SK-N-SH (cell line): Measurements from ENCODE around the gene ULK1. TPM values are rescaled to one million over a fixed set of nuclear protein-coding genes. Genes with fewer than 3 reads are reported as not detected.
A peak's percentile ranks its signal among the peaks of the same experiment; 100 is the strongest.
"Not testable (repeated sequence)": the region's sequence is repeated elsewhere in the genome, so short reads cannot be mapped to it uniquely, and the experiment has no call there.

ENCODE experiments used
- CTCF ChIA-PET: fragments of 300-600, 350-600 bp; formaldehyde crosslinking; extraction: SDS; loops from one replicate; lab custom pipeline; 2021; lab: Yijun Ruan, JAX
- POLR2A ChIA-PET: fragments of 350-600 bp; sonication (Branson Sonifier 250); formaldehyde crosslinking; extraction: SDS; loops from one replicate; lab custom pipeline; 2020; ENCODE audit warnings: antibody characterized with exemption, inconsistent platforms; lab: Yijun Ruan, JAX
- DNase-seq: peaks from one replicate; pipeline ENCODE4 v3.0.0; 2012
- H2AFZ ChIP-seq: fragments of 200-600 bp; sonication (generic); 2 replicates; pipeline ENCODE4 v1.8.1; 2016; ENCODE audit warnings: antibody characterized with exemption, mild to moderate bottlenecking, low read depth
- H3F3A ChIP-seq: fragments of 200-600 bp; sonication (generic); replicated peaks from 2 replicates; pipeline ENCODE3; 2016; ENCODE audit warnings: antibody characterized with exemption, mild to moderate bottlenecking; ENCODE audit not compliant: insufficient read depth
- H3K27ac ChIP-seq, 2 experiments: fragments of 200-500 bp in 1 of 2; fragments of 200-600 bp in 1 of 2; sonication (Bioruptor generic) in 1 of 2; sonication (generic), shearing (Covaris generic) in 1 of 2; 2 replicates each; pipeline versions ENCODE4 v1.5.1 to v1.6.1; 2014 to 2016; ENCODE audit warnings: low read depth in 2 of 2, inconsistent platforms in 1 of 2, low read length in 1 of 2, mild to moderate bottlenecking in 1 of 2, mixed read lengths in 1 of 2
- H3K27me3 ChIP-seq: fragments of 200-600 bp; sonication (generic), shearing (Covaris generic); 2 replicates; pipeline ENCODE4 v1.6.1; 2016; ENCODE audit warnings: mixed run types; ENCODE audit not compliant: insufficient read depth
- H3K36me3 ChIP-seq, 2 experiments: fragments of 200-500 bp in 1 of 2; fragments of 200-600 bp in 1 of 2; sonication (Bioruptor generic) in 1 of 2; sonication (generic) in 1 of 2; replicated peaks in 1 of 2; 2 replicates each; pipeline versions ENCODE3 to v1.5.1; 2014 to 2016; ENCODE audit warnings: low read length in 1 of 2, mild to moderate bottlenecking in 1 of 2; ENCODE audit not compliant: insufficient read depth in 2 of 2, control insufficient read depth in 1 of 2
- H3K4me1 ChIP-seq, 2 experiments: fragments of 200-500 bp in 1 of 2; fragments of 200-600 bp in 1 of 2; sonication (Bioruptor generic) in 1 of 2; sonication (generic), shearing (Covaris generic) in 1 of 2; 2 replicates each; pipeline versions ENCODE4 v1.5.1 to v1.6.1; 2014 to 2016; ENCODE audit warnings: low read depth in 1 of 2, low read length in 1 of 2, mixed run types in 1 of 2; ENCODE audit not compliant: insufficient read depth in 2 of 2, control insufficient read depth in 1 of 2
- H3K4me2 ChIP-seq: fragments of 200-600 bp; sonication (generic), shearing (Covaris generic); 2 replicates; pipeline ENCODE4 v1.6.1; 2017; ENCODE audit warnings: mixed run types
- H3K4me3 ChIP-seq, 2 experiments: fragments of 200-500 bp in 1 of 2; fragments of 200-600 bp in 1 of 2; sonication (Bioruptor generic) in 1 of 2; sonication (generic), shearing (Covaris generic) in 1 of 2; 2 replicates each; pipeline versions ENCODE4 v1.5.1 to v1.8.1; 2014 to 2016; ENCODE audit warnings: low read depth in 2 of 2, inconsistent platforms in 1 of 2, low read length in 1 of 2, mild to moderate bottlenecking in 1 of 2, mixed read lengths in 1 of 2, moderate library complexity in 1 of 2
- H3K79me2 ChIP-seq: fragments of 200-600 bp; sonication (generic); 2 replicates; pipeline ENCODE4 v1.8.1; 2017; ENCODE audit warnings: mild to moderate bottlenecking; ENCODE audit not compliant: insufficient read depth
- H3K9ac ChIP-seq: fragments of 200-600 bp; sonication (generic); 2 replicates; pipeline ENCODE4 v1.6.1; 2017; ENCODE audit warnings: mixed run types
- H3K9me2 ChIP-seq: fragments of 200-600 bp; sonication (generic); 2 replicates; pipeline ENCODE4 v1.6.1; 2017; ENCODE audit warnings: mixed run types
- H3K9me3 ChIP-seq: fragments of 200-600 bp; sonication (generic); 2 replicates; pipeline ENCODE4 v1.6.1; 2017; ENCODE audit warnings: mixed run types, mild to moderate bottlenecking, moderate library complexity
- H4K20me1 ChIP-seq: fragments of 200-600 bp; sonication (generic); 2 replicates; pipeline ENCODE4 v1.6.1; 2017; ENCODE audit warnings: mild to moderate bottlenecking, mixed run types; ENCODE audit not compliant: insufficient read depth
- CHD2 ChIP-seq: fragments of 150-350 bp; IDR thresholded peaks from 2 replicates; pipeline ENCODE4 v1.6.1; 2018; ENCODE audit warnings: low read length; ENCODE audit not compliant: partially characterized antibody
- CTCF ChIP-seq: fragments of 200-600 bp; sonication (generic); IDR thresholded peaks from 2 replicates; pipeline ENCODE4 v1.6.1; 2017; ENCODE audit warnings: antibody characterized with exemption, mild to moderate bottlenecking, moderate library complexity
- ELF1 ChIP-seq: IDR thresholded peaks from 2 replicates; pipeline ENCODE4 v1.4.0; 2012
- EZH2phosphoT487 ChIP-seq: fragments of 200-600 bp; sonication (generic); IDR thresholded peaks from 2 replicates; pipeline ENCODE4 v1.6.1; 2017; ENCODE audit warnings: low read depth, mixed run types, mild to moderate bottlenecking, antibody characterized with exemption, moderate library complexity, borderline replicate concordance
- FOSL2 ChIP-seq: IDR thresholded peaks from 2 replicates; pipeline ENCODE4 v1.4.0; 2012; ENCODE audit warnings: low read depth, mild to moderate bottlenecking, moderate library complexity, borderline replicate concordance
- FOXJ3 ChIP-seq: sonication (generic); formaldehyde crosslinking; IDR thresholded peaks from 2 replicates; pipeline ENCODE4 v1.5.1; 2020; ENCODE audit warnings: mild to moderate bottlenecking, missing genetic modification reagents
- FOXM1 ChIP-seq: IDR thresholded peaks from 2 replicates; pipeline ENCODE4 v1.4.0; 2012; ENCODE audit warnings: low read depth, mild to moderate bottlenecking
- GABPA ChIP-seq: IDR thresholded peaks from 2 replicates; pipeline ENCODE4 v1.4.0; 2012; ENCODE audit warnings: low read depth, mild to moderate bottlenecking
- GATA2 ChIP-seq: sonication (generic); formaldehyde crosslinking; IDR thresholded peaks from 2 replicates; pipeline ENCODE4 v1.5.0; 2020; ENCODE audit warnings: mild to moderate bottlenecking, missing genetic modification reagents
- JUND ChIP-seq: IDR thresholded peaks from 2 replicates; pipeline ENCODE4 v1.4.0; 2012
- MXI1 ChIP-seq: IDR thresholded peaks from 2 replicates; pipeline ENCODE4 v1.6.1; 2012; ENCODE audit warnings: mild to moderate bottlenecking, low read depth, low read length, improper control_type of control experiment
- NRF1 ChIP-seq: IDR thresholded peaks from 2 replicates; pipeline ENCODE4 v1.6.1; 2012; ENCODE audit warnings: low read depth, mild to moderate bottlenecking, low read length
- PBX3 ChIP-seq: IDR thresholded peaks from 2 replicates; pipeline ENCODE4; 2012
- REST ChIP-seq: IDR thresholded peaks from 2 replicates; pipeline ENCODE4 v1.6.1; 2012; ENCODE audit warnings: mild to moderate bottlenecking, low read depth, low read length, moderate library complexity
- RXRA ChIP-seq: IDR thresholded peaks from 2 replicates; pipeline ENCODE4 v1.4.0; 2012; ENCODE audit warnings: low read depth, mild to moderate bottlenecking, borderline replicate concordance
- TAF1 ChIP-seq: IDR thresholded peaks from 2 replicates; pipeline ENCODE4 v1.6.1; 2012; ENCODE audit warnings: low read depth, mild to moderate bottlenecking, low read length, moderate library complexity, borderline replicate concordance
- TCF12 ChIP-seq: IDR thresholded peaks from 2 replicates; pipeline ENCODE4 v1.4.0; 2012
- TEAD4 ChIP-seq: IDR thresholded peaks from 2 replicates; pipeline ENCODE4 v1.4.0; 2012; ENCODE audit warnings: mild to moderate bottlenecking, borderline replicate concordance; ENCODE audit not compliant: insufficient read depth
- WGBS: methylation state at CpG from one replicate; pipeline ENCODE4 v1.1.6; 2017; ENCODE audit warnings: low lambda C conversion rate; 5-methylcytosine and 5-hydroxymethylcytosine counted together
- polyA plus RNA-seq, 3 experiments: library from polyadenylated mRNA; depleted of rRNA; stranded (reverse); fragments of >200 nt; gene quantifications; 2 replicates each; pipeline ENCODE4 v1.2.3, GENCODE V29; 2012

The ULK1 gene
- polyA plus RNA-seq, 1 of the 3 experiments (the other 2 are of a cell fraction), result 10.7 TPM

- no peak for DNase-seq
- H3K9me2 ChIP-seq, result no peaks in the 10 kb centered on the region
- peaks cover 0 to 4% of the 10 kb centered on the region in 2 experiments; a peak in 1 of 4 replicates for H3K4me1 ChIP-seq
- CTCF ChIA-PET, result no interaction called here
- no peak overlapping the region for H2AFZ ChIP-seq
- no peak for TF ChIP-seq TAF1
- TF ChIP-seq NRF1, result no peak
- TF ChIP-seq GABPA, result no peak
- no peak for TF ChIP-seq CTCF
- TF ChIP-seq CHD2, result no peak
- no peak for TF ChIP-seq RXRA
- TF ChIP-seq FOSL2, result no peak
- TF ChIP-seq ELF1, result no peak
- no peak for TF ChIP-seq TCF12
- TF ChIP-seq TEAD4, result no peak
- no peak for TF ChIP-seq GATA2 (CRISPR knock-in tag)
- TF ChIP-seq FOXJ3, result no peak
- no peak for TF ChIP-seq JUND
- no peak for TF ChIP-seq MXI1
- no peak for TF ChIP-seq PBX3
- TF ChIP-seq REST, result no peak
- no peak for TF ChIP-seq FOXM1
- TF ChIP-seq EZH2phosphoT487, result no peak
- H3K4me3 ChIP-seq, result no peak overlapping the region
- H3K36me3 ChIP-seq, result peaks cover 0 to 6% of the 10 kb centered on the region in 2 experiments
- peaks cover 33% of the 10 kb centered on the region for H3K79me2 ChIP-seq
- H3K27me3 ChIP-seq, result no peaks in the 10 kb centered on the region
- H3K4me2 ChIP-seq, result no peak overlapping the region
- WGBS, result 87% methylated on average over 1 of the region's 1 CpG
- H3F3A ChIP-seq, result peaks cover 15% of the 10 kb centered on the region
- H4K20me1 ChIP-seq, result peaks cover 22% of the 10 kb centered on the region
- no peak overlapping the region for H3K9ac ChIP-seq
- H3K27ac ChIP-seq, result no peak overlapping the region
- no peaks in the 10 kb centered on the region for H3K9me3 ChIP-seq
- POLR2A ChIA-PET, result no interaction called here
Observed at GRCh38 chr12:131948166-131948712, 53.8 kb downstream of the ULK1 start.

DNA sequence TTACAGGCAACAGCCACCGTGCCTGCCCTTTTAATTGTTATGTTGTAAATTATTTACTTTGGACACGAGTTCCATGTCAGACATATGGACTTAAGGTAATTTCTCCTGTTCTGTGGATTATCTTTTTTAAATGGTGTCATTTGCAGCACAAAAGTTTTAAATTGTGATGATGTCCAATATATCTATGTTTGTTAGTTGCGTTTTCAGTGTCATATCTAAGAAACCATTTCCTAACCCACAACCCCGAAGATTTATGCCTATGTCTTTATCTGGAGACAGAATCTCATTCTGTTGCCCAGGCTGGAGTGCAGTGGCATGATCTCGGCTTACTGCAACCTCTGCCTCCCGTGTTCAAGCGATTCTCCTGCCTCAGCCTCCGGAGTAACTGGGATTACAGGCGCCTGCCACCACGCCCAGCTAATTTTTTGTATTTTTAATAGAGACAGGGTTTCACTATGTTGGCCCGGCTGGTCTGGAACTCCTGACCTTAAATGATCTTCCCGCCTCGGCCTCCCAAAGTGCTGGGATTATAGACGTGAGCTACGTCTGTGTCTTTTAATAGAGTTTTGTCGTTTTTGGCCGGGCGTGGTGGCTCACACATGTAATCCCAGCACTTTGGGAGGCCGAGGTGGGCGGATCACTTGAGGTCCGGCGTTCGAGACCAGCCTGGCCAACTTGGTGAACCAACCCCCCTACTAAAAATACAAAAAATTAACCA is 54.5 kb downstream of the ULK1 start:
- not testable (repeated sequence) for H3K36me3 ChIP-seq, H3K9me3 ChIP-seq, H3K27me3 ChIP-seq, H3K9me2 ChIP-seq, H3K4me1 ChIP-seq, DNase-seq
- H3K4me3 ChIP-seq, result peak overlapping the region; percentile 70 to 95
- ChIA-PET POLR2A (interaction anchor here (0.6 to 1.5 kb wide), 3 partner anchors 10 to 31 kb away, joined by 3 read pairs; no protein-coding TSS in a partner anchor), CTCF (interaction anchor here (1.0 to 4.0 kb wide), 8 partner anchors 11 to 1033 kb away, joined by 3 to 27 read pairs (median 3); partner anchors contain the start of gene SFSWAP)
- WGBS, result 63% methylated on average over 22 of the region's 23 CpGs
- H3K79me2 ChIP-seq, result peaks cover 39% of the 10 kb centered on the region
- H3K9ac ChIP-seq, result 0 out of 2 replicates have a peak overlapping the region, but pooled peaks have one; percentile 28
- H3K4me2 ChIP-seq, result peak overlapping the region; percentile 72; the same call in 1 of the 2 replicates
- H3K27ac ChIP-seq, result peak overlapping the region in 1 of 2 experiments; percentile 57; a peak in 1 of 4 replicates
- peak overlapping the region; percentile 88; the same call in 1 of the 2 replicates for H2AFZ ChIP-seq
- peaks cover 15% of the 10 kb centered on the region for H3F3A ChIP-seq
- H4K20me1 ChIP-seq, result peaks cover 28% of the 10 kb centered on the region
